NCI-H82 treated with DMSO at 0.1 percent for 48 hours (cell line): ENCODE data around the gene KL.
A peak's percentile ranks its signal among the peaks of the same experiment; 100 is the strongest.

Source experiments
- DNase-seq: peaks from one replicate; lab custom pipeline; 2025; ENCODE audit not compliant: unreplicated experiment; lab: John Stamatoyannopoulos, UW

The KL gene

GRCh38 chr13:33003458-33004019, 12.7 kb upstream of the KL start:
- no peak for DNase-seq

GRCh38 chr13:33004511-33004910, 11.7 kb upstream of the KL start:
- DNase-seq = no peak

- DNase-seq = no peak
Observed at GRCh38 chr13:33006134-33006533, 10.1 kb upstream of the KL start.

GRCh38 chr13:33006638-33007037, 9.6 kb upstream of the KL start:
- no peak for DNase-seq

- no peak for DNase-seq
Observed at GRCh38 chr13:33007237-33007636, 9.0 kb upstream of the KL start.

- no peak for DNase-seq
Observed at GRCh38 chr13:33007950-33008349, 8.3 kb upstream of the KL start.

GRCh38 chr13:33008946-33009722, 7.1 kb upstream of the KL start:
- no peak for DNase-seq

GRCh38 chr13:33011828-33012470, 4.3 kb upstream of the KL start:
- DNase-seq = no peak

GRCh38 chr13:33014291-33014690, 1.9 kb upstream of the KL start:
- no peak for DNase-seq

- no peak for DNase-seq
Observed at GRCh38 chr13:33015241-33015668, 968 bp upstream of the KL start.

GRCh38 chr13:33015791-33016323, 366 bp upstream of the KL start:
- DNase-seq = no peak

- peak; percentile 80 for DNase-seq
Observed at GRCh38 chr13:33017323-33017929, 1.2 kb downstream of the KL start.

- no peak for DNase-seq
Observed at GRCh38 chr13:33018886-33019285, 2.7 kb downstream of the KL start.

- no peak for DNase-seq
Observed at GRCh38 chr13:33022986-33023385, 6.8 kb downstream of the KL start.

- DNase-seq = no peak
Observed at GRCh38 chr13:33025220-33025744, 9.1 kb downstream of the KL start.

GRCh38 chr13:33026489-33027152, 10.4 kb downstream of the KL start:
- no peak for DNase-seq

- no peak for DNase-seq
Observed at GRCh38 chr13:33028620-33029019, 12.4 kb downstream of the KL start.

GRCh38 chr13:33031277-33031676, 15.1 kb downstream of the KL start:
- no peak for DNase-seq

- DNase-seq = no peak
Observed at GRCh38 chr13:33032037-33032625, 15.9 kb downstream of the KL start.

- no peak for DNase-seq
Observed at GRCh38 chr13:33033051-33033812, 17.0 kb downstream of the KL start.
